Measurements from ENCODE around the gene COBL.

The COBL gene

DNA sequence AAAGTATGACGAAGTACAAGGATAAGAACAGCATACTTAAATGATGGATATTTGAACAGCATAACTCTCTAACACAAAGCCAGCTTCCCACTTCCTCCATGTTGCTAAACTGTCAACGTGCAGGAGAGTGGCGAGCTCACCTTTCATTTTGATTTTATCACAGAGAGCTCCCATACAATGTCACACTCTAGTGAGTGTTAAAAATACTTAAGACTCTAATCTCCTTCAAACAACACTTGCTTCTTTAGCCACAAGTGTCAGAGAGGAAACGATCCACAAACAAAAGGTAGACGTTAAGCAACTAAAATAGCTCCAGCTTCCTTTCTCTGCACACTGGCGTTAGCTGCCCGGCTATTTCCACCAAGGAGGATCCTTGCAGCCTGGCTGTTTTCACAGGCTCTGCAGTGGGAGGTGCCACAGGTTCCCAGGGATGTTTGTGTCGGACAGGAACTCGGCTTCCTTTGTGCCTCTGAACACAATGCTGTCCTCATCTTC, 194.6 kb downstream of the COBL start:
- H3K9me3 ChIP-seq (replicated peaks in 1 of 2; ENCODE audit: control insufficient read depth in 2 of 2, insufficient read depth in 1 of 2, low read depth in 1 of 2, low read length in 2 of 2) = peaks cover 0 to 2% of the 10 kb centered on the region in 2 donors
- no peak overlapping the region for H3K4ac ChIP-seq (ENCODE audit: low read length)
- H3K79me1 ChIP-seq (ENCODE audit: low read depth, low read length) = no peaks in the 10 kb centered on the region
- no peak overlapping the region for H3K18ac ChIP-seq (ENCODE audit: low read length)
- no peak overlapping the region for H4K91ac ChIP-seq (ENCODE audit: low read depth, low read length, poor library complexity)
- H2BK12ac ChIP-seq (ENCODE audit: low read length) = no peak overlapping the region
- no peak overlapping the region for H3K23ac ChIP-seq (ENCODE audit: low read depth, low read length, poor library complexity)
- no peak overlapping the region for H2BK15ac ChIP-seq (ENCODE audit: low read length)
- no peak overlapping the region for H3K9ac ChIP-seq (ENCODE audit: low read depth, low read length, poor library complexity)
- no peak overlapping the region for H3K27ac ChIP-seq (replicated peaks; ENCODE audit: low read length)
- no peak overlapping the region for H4K8ac ChIP-seq (ENCODE audit: low read depth, low read length)
- no peak overlapping the region for H3K4me3 ChIP-seq (ENCODE audit: low read length in 2 of 2)
- no peaks in the 10 kb centered on the region for H3K36me3 ChIP-seq (replicated peaks in 1 of 2; ENCODE audit: control insufficient read depth in 2 of 2, insufficient read depth in 2 of 2, low read length in 2 of 2)
- H2BK5ac ChIP-seq (ENCODE audit: low read length) = no peak overlapping the region
- no peaks in the 10 kb centered on the region for H3K27me3 ChIP-seq (ENCODE audit: control insufficient read depth in 3 of 3, insufficient read depth in 3 of 3, low read depth in 1 of 3, low read length in 3 of 3)
- peaks cover 0 to 1% of the 10 kb centered on the region in 2 donors for H3K4me1 ChIP-seq (ENCODE audit: control insufficient read depth in 2 of 2, insufficient read depth in 1 of 2, low read depth in 1 of 2, low read length in 2 of 2)
- no CpG with 5 or more reads among the region's 9 CpGs for WGBS, 2 donors (ENCODE audit: extremely low coverage in 2 of 2, insufficient read length in 2 of 2, insufficient replicate concordance in 1 of 2)
- H2BK120ac ChIP-seq (ENCODE audit: low read depth, low read length) = no peak overlapping the region
- peak overlapping the region; percentile 67 for H2AFZ ChIP-seq (ENCODE audit: low read length)
- peak; percentile 8 for DNase-seq (ENCODE audit: low spot score)
- H3K14ac ChIP-seq (ENCODE audit: low read length) = no peak overlapping the region
- H2AK5ac ChIP-seq (ENCODE audit: low read depth, low read length) = no peak overlapping the region
- peak overlapping the region; percentile 15 for H3K4me2 ChIP-seq (ENCODE audit: insufficient read depth, low read length, poor library complexity, severe bottlenecking)

DNA sequence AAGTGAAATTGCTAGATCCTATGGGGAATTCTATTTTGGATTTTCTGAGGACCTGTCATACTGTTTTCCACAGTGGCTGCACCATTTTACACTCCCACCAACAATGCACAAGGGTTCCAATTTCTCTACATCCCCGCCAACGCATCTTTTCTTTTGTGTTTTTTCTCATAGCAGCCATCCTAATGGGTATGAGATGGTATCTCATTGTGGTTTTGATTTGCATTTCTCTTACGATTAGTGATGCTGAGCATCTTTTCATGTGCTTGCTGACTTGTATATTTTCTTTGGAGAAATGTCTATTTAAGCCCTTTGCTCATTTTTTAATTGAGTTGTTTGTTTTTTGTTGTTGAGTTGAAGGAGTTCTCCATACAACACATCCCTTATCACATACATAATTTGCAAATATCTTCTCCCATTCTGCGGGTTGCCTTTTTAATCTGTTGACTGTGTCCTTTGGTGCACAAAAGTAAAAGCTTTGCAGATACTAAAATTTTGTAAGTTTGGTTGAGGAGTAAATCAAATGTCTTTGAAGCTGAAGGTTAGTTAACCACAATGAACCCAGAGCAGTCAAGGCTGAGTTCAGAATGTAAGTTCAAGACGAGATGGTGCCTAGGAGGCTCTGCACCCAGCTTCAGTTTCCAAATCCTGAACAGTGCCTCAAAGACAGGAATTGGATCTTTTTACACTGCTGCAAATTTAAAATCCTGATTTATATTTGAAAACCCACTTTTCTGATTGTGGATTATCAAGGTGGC, 195.4 kb downstream of the COBL start:
- Histone ChIP-seq H3K23ac (ENCODE audit: low read depth, low read length, poor library complexity) (no peak overlapping the region), H2BK12ac (ENCODE audit: low read length) (no peak overlapping the region), H3K36me3 (replicated peaks in 1 of 2; ENCODE audit: control insufficient read depth in 2 of 2, insufficient read depth in 2 of 2, low read length in 2 of 2) (no peaks in the 10 kb centered on the region), H2BK5ac (ENCODE audit: low read length) (no peak overlapping the region), H3K18ac (ENCODE audit: low read length) (no peak overlapping the region), H2BK15ac (ENCODE audit: low read length) (no peak overlapping the region), H3K4me3 (ENCODE audit: low read length in 2 of 2) (no peak overlapping the region), H4K8ac (ENCODE audit: low read depth, low read length) (no peak overlapping the region), H3K27ac (replicated peaks; ENCODE audit: low read length) (no peak overlapping the region), H3K79me1 (ENCODE audit: low read depth, low read length) (no peaks in the 10 kb centered on the region), H3K27me3 (ENCODE audit: control insufficient read depth in 3 of 3, insufficient read depth in 3 of 3, low read depth in 1 of 3, low read length in 3 of 3) (no peaks in the 10 kb centered on the region), H2AFZ (ENCODE audit: low read length) (no peak overlapping the region), H3K9me3 (replicated peaks in 1 of 2; ENCODE audit: control insufficient read depth in 2 of 2, insufficient read depth in 1 of 2, low read depth in 1 of 2, low read length in 2 of 2) (no peaks in the 10 kb centered on the region), H3K9ac (ENCODE audit: low read depth, low read length, poor library complexity) (no peak overlapping the region), H2BK120ac (ENCODE audit: low read depth, low read length) (no peak overlapping the region), H2AK5ac (ENCODE audit: low read depth, low read length) (no peak overlapping the region), H3K14ac (ENCODE audit: low read length) (no peak overlapping the region), H3K4me2 (ENCODE audit: insufficient read depth, low read length, poor library complexity, severe bottlenecking) (no peak overlapping the region), H3K4ac (ENCODE audit: low read length) (no peak overlapping the region), H4K91ac (ENCODE audit: low read depth, low read length, poor library complexity) (no peak overlapping the region), H3K4me1 (ENCODE audit: control insufficient read depth in 2 of 2, insufficient read depth in 1 of 2, low read depth in 1 of 2, low read length in 2 of 2) (peaks cover 0 to 1% of the 10 kb centered on the region in 2 donors)
- WGBS, 2 donors (ENCODE audit: extremely low coverage in 2 of 2, insufficient read length in 2 of 2, insufficient replicate concordance in 1 of 2) = no CpG with 5 or more reads among the region's 5 CpGs
- DNase-seq (ENCODE audit: low spot score) = no peak

DNA sequence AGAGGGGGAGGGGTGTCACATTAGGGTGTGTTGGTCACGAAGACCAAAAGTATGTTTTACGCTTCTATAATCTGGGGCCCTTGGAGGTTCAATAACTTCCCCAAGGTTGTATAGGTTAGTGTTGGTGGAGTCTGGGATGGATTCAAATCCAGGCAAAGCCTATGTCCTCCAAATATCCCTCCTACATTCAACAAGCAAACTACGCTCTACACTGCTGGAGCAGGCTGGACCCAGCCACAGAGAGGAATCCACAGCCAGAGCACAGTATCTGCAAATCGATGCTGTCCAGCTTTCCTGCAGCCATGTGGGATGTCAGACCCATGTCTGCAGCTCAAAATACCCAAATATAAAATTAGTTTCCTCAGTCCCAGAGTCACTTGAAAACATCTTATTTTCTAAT, 198.0 kb downstream of the COBL start:
- H2AFZ ChIP-seq (ENCODE audit: low read length) = no peak overlapping the region
- no CpG with 5 or more reads among the region's 4 CpGs for WGBS, 2 donors (ENCODE audit: extremely low coverage in 2 of 2, insufficient read length in 2 of 2, insufficient replicate concordance in 1 of 2)
- no peak overlapping the region for H3K4ac ChIP-seq (ENCODE audit: low read length)
- H4K91ac ChIP-seq (ENCODE audit: low read depth, low read length, poor library complexity) = no peak overlapping the region
- no peak overlapping the region for H2BK15ac ChIP-seq (ENCODE audit: low read length)
- H3K14ac ChIP-seq (ENCODE audit: low read length) = no peak overlapping the region
- H3K36me3 ChIP-seq (replicated peaks in 1 of 2; ENCODE audit: control insufficient read depth in 2 of 2, insufficient read depth in 2 of 2, low read length in 2 of 2) = no peaks in the 10 kb centered on the region
- H3K18ac ChIP-seq (ENCODE audit: low read length) = no peak overlapping the region
- no peak overlapping the region for H2BK5ac ChIP-seq (ENCODE audit: low read length)
- no peaks in the 10 kb centered on the region for H3K9me3 ChIP-seq (replicated peaks in 1 of 2; ENCODE audit: control insufficient read depth in 2 of 2, insufficient read depth in 1 of 2, low read depth in 1 of 2, low read length in 2 of 2)
- H3K79me1 ChIP-seq (ENCODE audit: low read depth, low read length) = no peaks in the 10 kb centered on the region
- DNase-seq (ENCODE audit: low spot score) = no peak
- H3K27ac ChIP-seq (replicated peaks; ENCODE audit: low read length) = no peak overlapping the region
- H2AK5ac ChIP-seq (ENCODE audit: low read depth, low read length) = no peak overlapping the region
- H3K23ac ChIP-seq (ENCODE audit: low read depth, low read length, poor library complexity) = no peak overlapping the region
- no peak overlapping the region for H3K4me2 ChIP-seq (ENCODE audit: insufficient read depth, low read length, poor library complexity, severe bottlenecking)
- no peak overlapping the region for H4K8ac ChIP-seq (ENCODE audit: low read depth, low read length)
- H3K4me3 ChIP-seq (ENCODE audit: low read length in 2 of 2) = no peak overlapping the region
- H2BK12ac ChIP-seq (ENCODE audit: low read length) = no peak overlapping the region
- H2BK120ac ChIP-seq (ENCODE audit: low read depth, low read length) = no peak overlapping the region
- H3K9ac ChIP-seq (ENCODE audit: low read depth, low read length, poor library complexity) = no peak overlapping the region
- H3K27me3 ChIP-seq (ENCODE audit: control insufficient read depth in 3 of 3, insufficient read depth in 3 of 3, low read depth in 1 of 3, low read length in 3 of 3) = no peaks in the 10 kb centered on the region
- H3K4me1 ChIP-seq (ENCODE audit: control insufficient read depth in 2 of 2, insufficient read depth in 1 of 2, low read depth in 1 of 2, low read length in 2 of 2) = peaks cover 0 to 1% of the 10 kb centered on the region in 2 donors

DNA sequence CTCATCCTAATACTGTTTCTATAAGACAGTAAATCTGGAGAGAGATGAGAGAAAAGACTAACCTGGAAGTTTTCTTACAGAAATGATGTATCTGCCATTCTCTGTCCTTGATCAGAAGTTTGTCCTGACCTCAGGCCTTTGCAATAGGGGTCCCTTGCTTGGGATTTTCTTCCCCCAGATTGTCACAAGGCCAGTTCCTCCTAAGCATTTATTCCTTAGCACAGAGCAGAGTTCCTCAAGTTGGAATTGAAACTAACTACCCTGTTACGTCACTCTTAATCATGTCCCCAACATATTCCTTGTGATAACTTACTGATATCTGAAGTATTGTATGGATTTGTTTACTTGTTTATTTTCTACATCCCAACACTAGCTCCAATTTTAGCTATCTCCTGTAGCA, 202.1 kb downstream of the COBL start:
- no peaks in the 10 kb centered on the region for H3K36me3 ChIP-seq (replicated peaks in 1 of 2; ENCODE audit: control insufficient read depth in 2 of 2, insufficient read depth in 2 of 2, low read length in 2 of 2)
- H4K91ac ChIP-seq (ENCODE audit: low read depth, low read length, poor library complexity) = no peak overlapping the region
- H3K4me1 ChIP-seq (ENCODE audit: control insufficient read depth in 2 of 2, insufficient read depth in 1 of 2, low read depth in 1 of 2, low read length in 2 of 2) = no peaks in the 10 kb centered on the region
- DNase-seq (ENCODE audit: low spot score) = no peak
- no peak overlapping the region for H3K27ac ChIP-seq (replicated peaks; ENCODE audit: low read length)
- H2AK5ac ChIP-seq (ENCODE audit: low read depth, low read length) = no peak overlapping the region
- H2BK5ac ChIP-seq (ENCODE audit: low read length) = no peak overlapping the region
- H3K4me3 ChIP-seq (ENCODE audit: low read length in 2 of 2) = no peak overlapping the region
- no peak overlapping the region for H3K14ac ChIP-seq (ENCODE audit: low read length)
- H4K8ac ChIP-seq (ENCODE audit: low read depth, low read length) = no peak overlapping the region
- H2BK12ac ChIP-seq (ENCODE audit: low read length) = no peak overlapping the region
- no peak overlapping the region for H3K23ac ChIP-seq (ENCODE audit: low read depth, low read length, poor library complexity)
- no peak overlapping the region for H2BK15ac ChIP-seq (ENCODE audit: low read length)
- H3K4ac ChIP-seq (ENCODE audit: low read length) = no peak overlapping the region
- no peak overlapping the region for H3K18ac ChIP-seq (ENCODE audit: low read length)
- no CpG with 5 or more reads among the region's 1 CpG for WGBS, 2 donors (ENCODE audit: extremely low coverage in 2 of 2, insufficient read length in 2 of 2, insufficient replicate concordance in 1 of 2)
- no peaks in the 10 kb centered on the region for H3K9me3 ChIP-seq (replicated peaks in 1 of 2; ENCODE audit: control insufficient read depth in 2 of 2, insufficient read depth in 1 of 2, low read depth in 1 of 2, low read length in 2 of 2)
- H2AFZ ChIP-seq (ENCODE audit: low read length) = no peak overlapping the region
- H3K9ac ChIP-seq (ENCODE audit: low read depth, low read length, poor library complexity) = no peak overlapping the region
- no peak overlapping the region for H2BK120ac ChIP-seq (ENCODE audit: low read depth, low read length)
- H3K79me1 ChIP-seq (ENCODE audit: low read depth, low read length) = no peaks in the 10 kb centered on the region
- no peaks in the 10 kb centered on the region for H3K27me3 ChIP-seq (ENCODE audit: control insufficient read depth in 3 of 3, insufficient read depth in 3 of 3, low read depth in 1 of 3, low read length in 3 of 3)
- H3K4me2 ChIP-seq (ENCODE audit: insufficient read depth, low read length, poor library complexity, severe bottlenecking) = no peak overlapping the region
